Skeletal muscle tissue (tissue), 2 donors: ENCODE results near the gene SNHG17. TPM values are rescaled to one million over a fixed set of nuclear protein-coding genes. Genes with fewer than 3 reads are reported as not detected.

ENCODE experiments used
- small RNA-seq: library from RNA; depleted of rRNA; stranded (forward); fragments of <200 nt; gene quantifications from one replicate; pipeline ENCODE3, GENCODE V24; 2014
- total RNA-seq: library from RNA; depleted of rRNA; stranded (reverse); fragments of >200 nt; gene quantifications from one replicate; pipeline ENCODE4 v1.2.3, GENCODE V29; 2014

SNHG17 gene
- total RNA-seq, 1 donor from 2014 or later: 6.8 TPM

Small RNAs within 50 kb of the gene (small RNA-seq; reads per million reads assigned to genes)
- gene RF00056 (not detected), gene SNORA60 (9.0 reads per million, percentile 92 among the genes with 10 or more reads in this experiment), gene SNORA71A (1.5 reads per million, percentile 83 among the genes with 10 or more reads in this experiment), gene SNORA71B (34.6 reads per million, percentile 94 among the genes with 10 or more reads in this experiment), gene SNORA71C (0.39 reads per million, percentile 50 among the genes with 10 or more reads in this experiment), gene SNORA71D (91.3 reads per million, percentile 96 among the genes with 10 or more reads in this experiment), gene SNORA71E (not detected)

Other genes starting within 250 kb of the SNHG17 start
- 3.7 TPM for gene KIAA1755, start 174.6 kb downstream of the SNHG17 start, total RNA-seq
- gene BPI, start 131.2 kb downstream of the SNHG17 start, total RNA-seq: 1.0 TPM
- gene LBP, start 88.8 kb downstream of the SNHG17 start, total RNA-seq: 0.52 TPM
- 23.0 TPM for gene RALGAPB, start 37.5 kb upstream of the SNHG17 start, total RNA-seq
- gene ADIG, start 145.9 kb upstream of the SNHG17 start, total RNA-seq: not detected
- not detected for gene ARHGAP40, start 166.5 kb upstream of the SNHG17 start, total RNA-seq